Thyroid gland (tissue), 4 donors: ENCODE data around the gene MTCL3.
"Not testable (repeated sequence)": the region's sequence is repeated elsewhere in the genome, so short reads cannot be mapped to it uniquely, and the experiment has no call there.

Experiments
- DNase-seq, 2 donors: peaks; one replicate each; pipeline ENCODE4 v3.0.0-alpha.2; 2019
- H3K27ac ChIP-seq, 3 donors: fragments of 200-600 bp; sonication (generic); 1 replicate in 2 of 3; 2 replicates in 1 of 3; pipeline ENCODE4 v1.5.1; 2016 to 2019; ENCODE audit warnings: mild to moderate bottlenecking in 1 of 3, moderate library complexity in 1 of 3
- H3K27me3 ChIP-seq: fragments of 200-600 bp; sonication (generic); one replicate; pipeline ENCODE4 v1.5.1; 2019
- H3K36me3 ChIP-seq, 2 donors: fragments of 200-600 bp; sonication (generic); one replicate each; pipeline ENCODE4 v1.5.1; 2016 to 2019
- H3K4me1 ChIP-seq, 2 donors: fragments of 200-600 bp; sonication (generic); one replicate each; pipeline ENCODE4 v1.5.1; 2017 to 2019
- H3K4me3 ChIP-seq, 3 donors: fragments of 200-600 bp; sonication (generic); replicated peaks in 1 of 3; 1 replicate in 2 of 3; 2 replicates in 1 of 3; pipeline ENCODE4 v1.5.1; 2016; ENCODE audit warnings: mild to moderate bottlenecking in 1 of 3
- H3K9me3 ChIP-seq: fragments of 200-600 bp; sonication (generic); one replicate; pipeline ENCODE4 v1.5.1; 2017
- CTCF ChIP-seq, 6 experiments: fragments of 200-600 bp in 3 of 6; fragments of 450-650 bp in 3 of 6; sonication (generic) in 3 of 6; IDR thresholded peaks; one replicate each; pipeline ENCODE4 v1.5.1; 2016 to 2019; ENCODE audit warnings: antibody characterized with exemption in 6 of 6, mild to moderate bottlenecking in 2 of 6, inconsistent platforms in 1 of 6, moderate library complexity in 1 of 6
- POLR2A ChIP-seq, 2 donors: fragments of 450-650 bp; IDR thresholded peaks; one replicate each; pipeline ENCODE4 v1.6.1; 2017; ENCODE audit warnings: antibody characterized with exemption in 2 of 2, mild to moderate bottlenecking in 2 of 2, moderate library complexity in 1 of 2
- WGBS, 2 donors: methylation state at CpG; one replicate each; pipeline ENCODE4 v1.1.5; 2017; 5-methylcytosine and 5-hydroxymethylcytosine counted together
- intact Hi-C: fragments of 100-400 bp; cut with DNase I; formaldehyde crosslinking; loops from one replicate; pipeline ENCODE4 v1.15.1; 2023

MTCL3 gene

GRCh38 chr6:127441881-127442280 lies 77.3 kb downstream of the MTCL3 start:
- Histone ChIP-seq H3K4me1 (no peaks in the 10 kb centered on the region), H3K27me3 (no peaks in the 10 kb centered on the region), H3K4me3 (no peak overlapping the region), H3K36me3 (no peaks in the 10 kb centered on the region), H3K27ac (no peak overlapping the region), H3K9me3 (no peaks in the 10 kb centered on the region)
- intact Hi-C loops: no loop called here
- 81 to 85% methylated on average over 1 of the region's 1 CpG for WGBS, 2 donors
- DNase-seq: no peak
- TF ChIP-seq CTCF (IDR thresholded peaks at IDR 0.05) (no peak), POLR2A (IDR thresholded peaks at IDR 0.05) (no peak)

DNA sequence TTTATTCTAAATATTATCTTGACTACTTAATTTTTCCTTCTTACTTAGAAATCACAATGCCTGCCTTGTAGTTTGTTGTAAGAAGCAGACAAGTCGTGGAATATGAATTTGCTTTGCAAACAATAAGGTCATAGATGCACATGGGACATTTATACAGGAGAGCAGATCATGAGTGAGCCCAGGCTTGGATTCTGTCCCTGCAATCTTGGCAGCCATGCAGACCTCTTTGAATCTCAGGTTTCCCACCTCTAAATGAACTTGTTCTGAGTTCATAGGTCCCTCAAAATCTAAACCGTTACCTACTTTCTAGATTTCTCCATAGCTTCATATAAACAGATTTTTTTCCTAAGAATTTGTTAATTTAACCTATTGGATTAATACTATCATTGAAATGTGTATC lies 79.4 kb downstream of the MTCL3 start:
- Histone ChIP-seq H3K27me3 (no peaks in the 10 kb centered on the region), H3K27ac (no peak overlapping the region), H3K4me3 (no peak overlapping the region), H3K36me3 (no peaks in the 10 kb centered on the region), H3K4me1 (no peaks in the 10 kb centered on the region), H3K9me3 (no peaks in the 10 kb centered on the region)
- TF ChIP-seq CTCF (IDR thresholded peaks at IDR 0.05) (no peak), POLR2A (IDR thresholded peaks at IDR 0.05) (no peak)
- intact Hi-C loops: no loop called here
- no peak for DNase-seq
- WGBS, 2 donors: 34 to 55% methylated on average over 2 of the region's 2 CpGs

- H3K4me1 ChIP-seq: no peaks in the 10 kb centered on the region
- H3K27me3 ChIP-seq: no peaks in the 10 kb centered on the region
- TF ChIP-seq POLR2A (IDR thresholded peaks at IDR 0.05) (no peak), CTCF (IDR thresholded peaks at IDR 0.05) (no peak)
- intact Hi-C loops: no loop called here
- no peaks in the 10 kb centered on the region for H3K9me3 ChIP-seq
- 87 to 88% methylated on average over 3 of the region's 3 CpGs for WGBS, 2 donors
- H3K4me3 ChIP-seq: no peak overlapping the region
- H3K27ac ChIP-seq: no peak overlapping the region
- no peaks in the 10 kb centered on the region for H3K36me3 ChIP-seq
- no peak for DNase-seq
Observed at GRCh38 chr6:127436578-127437110, 82.5 kb downstream of the MTCL3 start.

DNA sequence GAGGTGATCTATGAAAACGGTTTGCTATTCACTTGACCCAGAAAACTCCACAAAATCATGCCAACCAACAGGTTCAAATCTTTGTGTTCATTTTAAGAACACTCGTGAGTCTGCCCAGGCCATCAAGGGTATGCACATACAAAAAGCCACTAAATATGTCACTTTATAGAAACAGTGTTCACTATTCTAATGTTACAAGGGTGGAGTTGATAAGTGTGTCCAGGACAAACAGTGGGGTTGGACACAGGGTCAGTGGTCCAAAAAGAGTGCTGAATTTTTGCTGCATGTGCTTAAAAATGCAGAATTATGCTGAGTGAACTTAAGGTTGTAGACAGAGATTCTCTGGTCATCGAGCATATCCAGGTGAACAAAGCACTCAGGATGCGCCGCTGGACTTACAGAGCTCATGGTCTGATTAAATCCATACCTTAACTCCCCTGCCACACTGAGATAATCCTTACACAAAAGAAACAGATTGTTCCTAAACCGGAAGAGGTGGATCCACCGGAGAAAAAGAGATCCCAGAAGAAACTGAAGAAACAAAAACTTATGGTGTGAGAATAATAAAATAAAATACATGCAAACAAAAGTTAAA lies 83.4 kb downstream of the MTCL3 start:
- no peak for TF ChIP-seq CTCF (IDR thresholded peaks at IDR 0.05)
- no peak for TF ChIP-seq POLR2A (IDR thresholded peaks at IDR 0.05)
- no peaks in the 10 kb centered on the region for H3K27me3 ChIP-seq
- no peaks in the 10 kb centered on the region for H3K4me1 ChIP-seq
- intact Hi-C loops: no loop called here
- WGBS, 2 donors: 47 to 55% methylated on average over 7 of the region's 7 CpGs
- H3K9me3 ChIP-seq: no peaks in the 10 kb centered on the region
- H3K4me3 ChIP-seq: no peak overlapping the region
- no peak overlapping the region for H3K27ac ChIP-seq
- DNase-seq: no peak
- no peaks in the 10 kb centered on the region for H3K36me3 ChIP-seq

DNA sequence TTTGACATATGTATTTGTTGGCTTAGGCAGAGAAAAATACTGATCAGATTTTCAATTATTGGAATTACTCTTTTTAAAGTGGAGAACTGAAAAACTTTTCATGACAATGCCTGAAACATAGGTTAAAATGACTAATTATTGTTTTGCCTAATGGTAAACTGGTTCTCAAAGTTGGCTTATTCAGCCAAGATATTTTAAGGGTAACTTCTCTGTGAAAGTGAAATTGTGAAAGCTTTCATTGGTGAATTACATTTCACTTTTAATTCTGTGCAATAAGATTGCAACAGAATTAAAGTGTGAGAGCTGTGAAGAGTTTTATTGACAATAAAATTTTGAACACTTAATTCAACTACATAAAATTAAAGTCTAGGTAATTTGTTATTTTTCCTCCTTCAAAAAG lies 84.5 kb downstream of the MTCL3 start:
- Histone ChIP-seq H3K4me1 (no peaks in the 10 kb centered on the region), H3K27me3 (no peaks in the 10 kb centered on the region), H3K4me3 (no peak overlapping the region), H3K27ac (no peak overlapping the region), H3K9me3 (no peaks in the 10 kb centered on the region), H3K36me3 (no peaks in the 10 kb centered on the region)
- DNase-seq: no peak
- intact Hi-C loops: no loop called here
- TF ChIP-seq CTCF (IDR thresholded peaks at IDR 0.05) (no peak), POLR2A (IDR thresholded peaks at IDR 0.05) (no peak)

GRCh38 chr6:127428562-127428961 lies 90.6 kb downstream of the MTCL3 start:
- not testable (repeated sequence) for H3K27ac ChIP-seq, H3K27me3 ChIP-seq, H3K4me3 ChIP-seq, H3K36me3 ChIP-seq, H3K9me3 ChIP-seq, H3K4me1 ChIP-seq, DNase-seq
- WGBS, 2 donors: 82 to 88% methylated on average over 9 of the region's 9 CpGs
- intact Hi-C loops: loop anchor here (10.0 kb wide), 1 partner anchor 124 kb away; no protein-coding TSS in a partner anchor
